IPS DF 19.7 (cell line): ENCODE data around the gene CCDC152.

Source experiments
- DNase-seq: peaks from one replicate; pipeline ENCODE4 v3.0.0-alpha.2; 2013; ENCODE audit warnings: low read depth, low spot score

The CCDC152 gene

GRCh38 chr5:42779083-42779482 is 22.5 kb downstream of the CCDC152 start:
- DNase-seq, result no peak

GRCh38 chr5:42781584-42781983 is 25.0 kb downstream of the CCDC152 start:
- DNase-seq, result no peak

GRCh38 chr5:42784132-42784531 is 27.5 kb downstream of the CCDC152 start:
- no peak for DNase-seq

- DNase-seq, result no peak
Measured at GRCh38 chr5:42785756-42786155, 29.1 kb downstream of the CCDC152 start.

- DNase-seq, result no peak
Measured at GRCh38 chr5:42787073-42787472, 30.5 kb downstream of the CCDC152 start.

GRCh38 chr5:42787845-42788244 is 31.2 kb downstream of the CCDC152 start:
- DNase-seq, result no peak

GRCh38 chr5:42791151-42791550 is 34.5 kb downstream of the CCDC152 start:
- DNase-seq, result no peak

- no peak for DNase-seq
Measured at GRCh38 chr5:42798284-42799240, 41.9 kb downstream of the CCDC152 start.

GRCh38 chr5:42799241-42799608 is 42.6 kb downstream of the CCDC152 start:
- no peak for DNase-seq

- DNase-seq, result no peak
Measured at GRCh38 chr5:42799668-42800114, 43.1 kb downstream of the CCDC152 start.

- no peak for DNase-seq
Measured at GRCh38 chr5:42800748-42801330, 44.2 kb downstream of the CCDC152 start.

- DNase-seq, result no peak
Measured at GRCh38 chr5:42801516-42802166, 45.0 kb downstream of the CCDC152 start.

GRCh38 chr5:42804717-42805339 is 48.2 kb downstream of the CCDC152 start:
- DNase-seq, result no peak

- DNase-seq, result no peak
Measured at GRCh38 chr5:42806004-42806700, 49.5 kb downstream of the CCDC152 start.

- no peak for DNase-seq
Measured at GRCh38 chr5:42806701-42807262, 50.2 kb downstream of the CCDC152 start.

- no peak for DNase-seq
Measured at GRCh38 chr5:42807722-42808447, 51.3 kb downstream of the CCDC152 start.

GRCh38 chr5:42808888-42809611 is 52.4 kb downstream of the CCDC152 start:
- no peak for DNase-seq

- DNase-seq, result no peak
Measured at GRCh38 chr5:42810834-42811590, 54.4 kb downstream of the CCDC152 start.
